ENCODE results near the gene SIGLEC15. TPM values are rescaled to one million over a fixed set of nuclear protein-coding genes. Genes with fewer than 3 reads are reported as not detected.

Gene SIGLEC15
- total and polyA plus RNA-seq, 4 donors: 0.17 to 0.42 (median 0.29) TPM

DNA sequence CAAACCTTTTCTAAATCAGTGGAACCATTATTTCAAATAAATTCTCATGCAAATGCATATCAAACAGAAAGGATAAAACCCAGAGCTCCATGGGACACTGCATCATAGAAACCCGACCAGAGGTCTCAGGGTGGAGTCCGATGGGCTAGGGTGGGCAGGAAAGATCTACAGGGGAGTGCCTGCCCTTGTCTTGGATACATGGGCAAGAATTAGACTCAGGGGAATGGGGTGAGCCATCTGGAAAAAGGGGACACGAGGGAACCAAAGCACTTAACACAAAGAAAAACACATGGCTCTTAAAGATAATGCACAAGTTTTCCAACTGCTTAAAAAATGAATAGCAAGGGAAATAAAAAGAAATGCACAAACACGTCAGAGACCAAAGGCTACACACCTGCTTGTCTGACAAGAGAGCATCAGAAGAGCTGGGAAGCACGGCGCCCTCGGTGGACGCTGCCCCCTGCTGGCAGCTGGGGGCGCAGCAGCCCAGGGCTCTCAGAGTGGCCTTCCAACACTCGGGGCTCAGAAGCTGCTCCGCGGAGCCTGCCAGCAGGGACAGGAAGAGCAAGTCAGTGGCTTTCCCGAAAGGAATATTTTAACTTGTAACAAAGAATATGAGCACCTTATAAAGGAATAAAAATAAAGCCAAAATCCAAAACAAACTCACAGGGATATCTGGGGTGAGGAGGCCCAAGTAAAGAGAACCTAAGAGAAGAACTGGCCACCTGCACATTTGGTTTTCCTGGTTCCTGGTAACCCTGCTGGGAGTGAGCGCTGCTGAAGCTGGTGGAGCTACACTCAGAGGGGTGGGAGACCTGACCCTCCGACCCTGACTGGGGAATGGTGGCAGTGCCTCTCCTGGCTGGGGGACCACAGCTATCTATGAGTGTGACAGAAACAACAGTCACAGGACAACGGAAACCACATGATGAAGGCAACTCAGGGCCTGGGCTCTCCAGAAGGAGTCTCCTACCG, 54.5 kb downstream of the SIGLEC15 start:
- H3K4me3 ChIP-seq (ENCODE audit: low read depth in 1 of 3, low read length in 3 of 3): no peak overlapping the region
- peaks cover 0 to 4% (median 1%) of the 10 kb centered on the region in 4 donors for H3K4me1 ChIP-seq (ENCODE audit: control insufficient read depth in 4 of 4, insufficient read depth in 4 of 4, low read length in 3 of 4)
- no peaks in the 10 kb centered on the region for H3K27me3 ChIP-seq (ENCODE audit: control insufficient read depth in 4 of 4, insufficient read depth in 4 of 4, low read length in 3 of 4)
- H3K27ac ChIP-seq (ENCODE audit: low read depth in 1 of 2, low read length in 2 of 2): no peak overlapping the region
- no peaks in the 10 kb centered on the region for H3K9me3 ChIP-seq (ENCODE audit: control insufficient read depth in 4 of 4, low read length in 3 of 4)
- TF ChIP-seq, protein P1, sequence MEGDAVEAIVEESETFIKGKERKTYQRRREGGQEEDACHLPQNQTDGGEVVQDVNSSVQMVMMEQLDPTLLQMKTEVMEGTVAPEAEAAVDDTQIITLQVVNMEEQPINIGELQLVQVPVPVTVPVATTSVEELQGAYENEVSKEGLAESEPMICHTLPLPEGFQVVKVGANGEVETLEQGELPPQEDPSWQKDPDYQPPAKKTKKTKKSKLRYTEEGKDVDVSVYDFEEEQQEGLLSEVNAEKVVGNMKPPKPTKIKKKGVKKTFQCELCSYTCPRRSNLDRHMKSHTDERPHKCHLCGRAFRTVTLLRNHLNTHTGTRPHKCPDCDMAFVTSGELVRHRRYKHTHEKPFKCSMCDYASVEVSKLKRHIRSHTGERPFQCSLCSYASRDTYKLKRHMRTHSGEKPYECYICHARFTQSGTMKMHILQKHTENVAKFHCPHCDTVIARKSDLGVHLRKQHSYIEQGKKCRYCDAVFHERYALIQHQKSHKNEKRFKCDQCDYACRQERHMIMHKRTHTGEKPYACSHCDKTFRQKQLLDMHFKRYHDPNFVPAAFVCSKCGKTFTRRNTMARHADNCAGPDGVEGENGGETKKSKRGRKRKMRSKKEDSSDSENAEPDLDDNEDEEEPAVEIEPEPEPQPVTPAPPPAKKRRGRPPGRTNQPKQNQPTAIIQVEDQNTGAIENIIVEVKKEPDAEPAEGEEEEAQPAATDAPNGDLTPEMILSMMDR (IDR thresholded peaks at IDR 0.05; ENCODE audit: low read depth, low read length, missing input control): peak; percentile 98
- TF ChIP-seq RAD21 (IDR thresholded peaks at IDR 0.05) (peak; percentile 95 to 97), EGR1 (IDR thresholded peaks at IDR 0.05; ENCODE audit: low read depth in 2 of 2) (no peak), HNF4G (IDR thresholded peaks at IDR 0.05) (no peak), MAX (IDR thresholded peaks at IDR 0.05) (no peak)
- TF ChIP-seq, protein P2, sequence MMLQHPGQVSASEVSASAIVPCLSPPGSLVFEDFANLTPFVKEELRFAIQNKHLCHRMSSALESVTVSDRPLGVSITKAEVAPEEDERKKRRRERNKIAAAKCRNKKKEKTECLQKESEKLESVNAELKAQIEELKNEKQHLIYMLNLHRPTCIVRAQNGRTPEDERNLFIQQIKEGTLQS (IDR thresholded peaks at IDR 0.05): no peak
- WGBS: 38% methylated on average over 17 of the region's 17 CpGs
- H3K36me3 ChIP-seq (ENCODE audit: control insufficient read depth in 4 of 4, insufficient read depth in 3 of 4, low read depth in 1 of 4, low read length in 3 of 4): peaks cover 3 to 38% (median 22%) of the 10 kb centered on the region in 4 donors
- peak; percentile 86 for DNase-seq (ENCODE audit: low spot score)
- no peak overlapping the region for H3K9ac ChIP-seq (ENCODE audit: low read depth in 1 of 2, low read length in 2 of 2)

DNA sequence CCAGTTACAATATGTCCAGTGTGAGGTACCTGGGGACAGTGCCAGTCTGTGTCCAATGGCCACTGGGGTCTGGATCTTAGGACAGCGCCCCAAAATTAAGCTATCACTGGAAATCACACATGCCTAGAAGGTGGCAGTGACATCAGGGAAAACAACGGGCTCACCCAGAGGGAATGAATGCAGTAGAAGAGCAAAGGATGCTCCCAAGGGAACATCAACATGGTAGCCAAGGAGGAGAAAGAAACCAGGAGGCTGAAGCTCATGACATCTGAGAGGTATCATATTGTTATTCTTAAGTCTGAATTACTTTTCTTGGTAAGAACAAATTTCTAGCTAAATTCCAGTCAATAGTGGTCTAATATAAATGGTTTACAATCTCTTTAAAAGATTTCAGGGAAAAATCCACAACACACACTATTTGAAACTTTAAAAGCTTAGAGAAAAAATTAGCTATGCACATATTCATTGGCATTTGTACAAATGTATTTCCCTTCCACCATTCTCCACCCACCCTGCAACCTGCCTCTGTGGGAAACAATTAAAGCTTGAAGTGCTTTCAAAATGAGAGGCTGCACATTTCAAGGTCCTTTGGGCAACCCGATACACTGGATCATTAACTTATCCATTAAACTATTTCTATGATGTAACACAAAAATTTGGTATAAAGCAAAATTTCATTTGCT, 55.5 kb downstream of the SIGLEC15 start:
- 98% methylated on average over 3 of the region's 3 CpGs for WGBS
- Histone ChIP-seq H3K9ac (ENCODE audit: low read depth in 1 of 2, low read length in 2 of 2) (no peak overlapping the region), H3K27me3 (ENCODE audit: control insufficient read depth in 4 of 4, insufficient read depth in 4 of 4, low read length in 3 of 4) (no peaks in the 10 kb centered on the region), H3K4me3 (ENCODE audit: low read depth in 1 of 3, low read length in 3 of 3) (no peak overlapping the region), H3K27ac (ENCODE audit: low read depth in 1 of 2, low read length in 2 of 2) (no peak overlapping the region), H3K36me3 (ENCODE audit: control insufficient read depth in 4 of 4, insufficient read depth in 3 of 4, low read depth in 1 of 4, low read length in 3 of 4) (peaks cover 1 to 34% (median 22%) of the 10 kb centered on the region in 4 donors), H3K4me1 (ENCODE audit: control insufficient read depth in 4 of 4, insufficient read depth in 4 of 4, low read length in 3 of 4) (peaks cover 0 to 4% (median 1%) of the 10 kb centered on the region in 4 donors), H3K9me3 (ENCODE audit: control insufficient read depth in 4 of 4, low read length in 3 of 4) (no peaks in the 10 kb centered on the region)
- DNase-seq (ENCODE audit: low spot score): no peak
- TF ChIP-seq, protein P3, sequence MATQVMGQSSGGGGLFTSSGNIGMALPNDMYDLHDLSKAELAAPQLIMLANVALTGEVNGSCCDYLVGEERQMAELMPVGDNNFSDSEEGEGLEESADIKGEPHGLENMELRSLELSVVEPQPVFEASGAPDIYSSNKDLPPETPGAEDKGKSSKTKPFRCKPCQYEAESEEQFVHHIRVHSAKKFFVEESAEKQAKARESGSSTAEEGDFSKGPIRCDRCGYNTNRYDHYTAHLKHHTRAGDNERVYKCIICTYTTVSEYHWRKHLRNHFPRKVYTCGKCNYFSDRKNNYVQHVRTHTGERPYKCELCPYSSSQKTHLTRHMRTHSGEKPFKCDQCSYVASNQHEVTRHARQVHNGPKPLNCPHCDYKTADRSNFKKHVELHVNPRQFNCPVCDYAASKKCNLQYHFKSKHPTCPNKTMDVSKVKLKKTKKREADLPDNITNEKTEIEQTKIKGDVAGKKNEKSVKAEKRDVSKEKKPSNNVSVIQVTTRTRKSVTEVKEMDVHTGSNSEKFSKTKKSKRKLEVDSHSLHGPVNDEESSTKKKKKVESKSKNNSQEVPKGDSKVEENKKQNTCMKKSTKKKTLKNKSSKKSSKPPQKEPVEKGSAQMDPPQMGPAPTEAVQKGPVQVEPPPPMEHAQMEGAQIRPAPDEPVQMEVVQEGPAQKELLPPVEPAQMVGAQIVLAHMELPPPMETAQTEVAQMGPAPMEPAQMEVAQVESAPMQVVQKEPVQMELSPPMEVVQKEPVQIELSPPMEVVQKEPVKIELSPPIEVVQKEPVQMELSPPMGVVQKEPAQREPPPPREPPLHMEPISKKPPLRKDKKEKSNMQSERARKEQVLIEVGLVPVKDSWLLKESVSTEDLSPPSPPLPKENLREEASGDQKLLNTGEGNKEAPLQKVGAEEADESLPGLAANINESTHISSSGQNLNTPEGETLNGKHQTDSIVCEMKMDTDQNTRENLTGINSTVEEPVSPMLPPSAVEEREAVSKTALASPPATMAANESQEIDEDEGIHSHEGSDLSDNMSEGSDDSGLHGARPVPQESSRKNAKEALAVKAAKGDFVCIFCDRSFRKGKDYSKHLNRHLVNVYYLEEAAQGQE (IDR thresholded peaks at IDR 0.05): no peak
- TF ChIP-seq, protein P1 (IDR thresholded peaks at IDR 0.05; ENCODE audit: low read depth, low read length, missing input control): no peak
- TF ChIP-seq HNF4A (conservative IDR thresholded peaks at IDR 0.05): no peak
- no peak for TF ChIP-seq YY1 (IDR thresholded peaks at IDR 0.05)
- no peak for TF ChIP-seq JUND (IDR thresholded peaks at IDR 0.05)
- no peak for TF ChIP-seq TAF1 (conservative IDR thresholded peaks at IDR 0.05)

Data from liver (tissue), 9 donors.